Stimulated activated CD8-positive, alpha-beta memory T cell treated with anti-CD3 and anti-CD28 coated beads, Interleukin-12 subunit alpha, Interleukin-12 subunit beta, amount 100 ng/mL, for 24 hours (primary cell): ENCODE data around the gene FAM227B.
"Not testable (repeated sequence)": the region's sequence is repeated elsewhere in the genome, so short reads cannot be mapped to it uniquely, and the experiment has no call there.

Source experiments
- DNase-seq: peaks from one replicate; pipeline ENCODE4 v3.0.0-alpha.2; 2020; ENCODE audit errors: extremely low read depth

The FAM227B gene

GRCh38 chr15:49492830-49493229 lies 127.8 kb downstream of the FAM227B start:
- DNase-seq: no peak

- DNase-seq: no peak
Measured at GRCh38 chr15:49492151-49492550, 128.5 kb downstream of the FAM227B start.

DNA sequence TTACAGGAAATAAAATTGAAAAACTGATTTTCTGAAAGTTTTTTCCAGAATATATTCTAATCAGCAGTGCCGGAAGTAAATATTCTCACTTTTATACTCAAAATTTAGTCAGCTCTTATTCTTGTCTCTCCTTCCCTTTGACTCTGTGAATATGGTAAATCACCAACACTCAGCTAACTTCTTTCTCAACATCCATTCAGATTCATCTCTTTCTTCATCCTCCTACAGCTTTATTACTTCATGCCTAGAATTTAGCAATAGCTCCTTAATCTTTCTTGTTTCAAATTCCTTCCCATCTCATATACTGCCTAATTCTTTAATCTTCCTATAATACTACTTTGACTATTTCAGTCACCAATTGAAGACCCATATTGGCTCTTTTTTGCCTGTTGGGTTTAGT lies 129.7 kb downstream of the FAM227B start:
- DNase-seq: no peak

GRCh38 chr15:49485401-49485800 lies 135.2 kb downstream of the FAM227B start:
- DNase-seq: not testable (repeated sequence)

GRCh38 chr15:49478982-49479381 lies 141.6 kb downstream of the FAM227B start:
- DNase-seq: not testable (repeated sequence)

DNA sequence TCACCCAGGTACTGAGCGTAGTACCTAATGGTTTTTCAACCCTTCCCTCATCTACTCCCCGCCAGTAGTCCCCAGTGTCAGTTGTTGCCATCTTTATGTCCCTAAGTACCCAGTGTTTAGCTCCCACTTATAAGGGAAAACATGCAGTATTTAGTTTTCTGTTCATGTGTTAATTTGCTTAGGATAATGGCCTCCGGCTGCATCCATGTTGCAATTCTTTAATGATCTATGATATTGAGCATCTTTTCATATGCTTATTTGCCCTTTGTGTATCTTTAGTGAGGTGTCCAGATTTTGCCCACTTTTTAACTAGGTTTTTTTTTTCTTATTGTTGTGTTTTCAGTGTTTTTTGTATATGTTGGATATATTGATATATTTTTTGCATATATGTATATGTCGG lies 142.6 kb downstream of the FAM227B start:
- not testable (repeated sequence) for DNase-seq

DNA sequence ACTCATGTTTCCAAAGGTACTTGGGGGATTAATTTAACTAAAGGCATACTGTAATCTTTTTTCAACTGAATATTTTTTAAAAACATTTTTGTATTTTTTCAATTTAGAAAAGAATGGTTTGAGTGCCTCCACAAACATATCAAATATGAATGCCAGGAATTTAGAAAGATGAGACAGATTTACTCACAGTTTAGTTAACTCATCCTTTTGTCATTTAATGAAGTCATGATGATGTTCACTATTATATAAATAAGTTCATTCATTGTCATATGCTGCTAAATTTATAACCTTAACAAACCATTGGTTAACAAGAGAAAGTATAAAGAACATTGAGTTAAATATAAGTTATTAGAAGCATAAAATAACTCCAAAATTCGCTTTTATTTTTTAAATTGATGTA lies 147.6 kb downstream of the FAM227B start:
- DNase-seq: no peak

GRCh38 chr15:49472338-49472737 lies 148.3 kb downstream of the FAM227B start:
- DNase-seq: no peak

DNA sequence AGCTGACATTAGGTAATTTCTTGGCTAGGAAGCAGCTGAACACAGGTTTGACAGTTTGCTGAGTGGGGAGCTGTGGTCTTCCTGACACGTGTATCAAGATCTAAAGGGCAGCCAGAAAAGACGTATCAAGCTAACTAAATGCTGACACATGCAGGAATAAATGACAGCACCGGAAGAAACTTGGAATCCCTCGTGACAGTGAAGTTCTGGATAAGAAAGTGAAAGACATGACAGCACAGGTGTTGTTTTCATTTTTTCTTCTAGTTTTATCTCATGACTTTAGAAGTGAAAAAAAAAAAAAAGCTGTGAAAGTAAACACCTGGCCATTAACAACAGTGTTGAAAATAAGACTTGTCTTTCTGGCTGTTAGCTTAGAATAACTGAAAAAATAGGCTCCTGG lies 148.9 kb downstream of the FAM227B start:
- DNase-seq: no peak

- DNase-seq: not testable (repeated sequence)
Measured at GRCh38 chr15:49471248-49471647, 149.4 kb downstream of the FAM227B start.

DNA sequence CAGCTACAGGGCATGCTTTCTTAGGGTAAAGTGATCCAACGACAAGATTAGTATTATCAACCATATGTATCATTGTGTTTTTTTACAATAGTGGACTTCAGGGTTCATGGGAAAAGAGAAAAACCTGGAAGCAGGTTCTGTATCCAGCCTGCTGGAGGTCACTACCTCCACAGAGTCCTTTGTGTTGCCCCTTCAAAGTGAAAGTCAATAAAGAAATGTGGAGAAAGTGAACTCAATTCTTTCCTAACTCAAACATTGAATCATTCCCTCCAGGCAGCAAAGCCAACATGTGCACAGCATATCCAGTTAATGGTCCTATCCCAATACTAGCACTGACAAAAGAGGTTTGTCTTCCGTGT lies 152.2 kb downstream of the FAM227B start:
- DNase-seq: no peak

DNA sequence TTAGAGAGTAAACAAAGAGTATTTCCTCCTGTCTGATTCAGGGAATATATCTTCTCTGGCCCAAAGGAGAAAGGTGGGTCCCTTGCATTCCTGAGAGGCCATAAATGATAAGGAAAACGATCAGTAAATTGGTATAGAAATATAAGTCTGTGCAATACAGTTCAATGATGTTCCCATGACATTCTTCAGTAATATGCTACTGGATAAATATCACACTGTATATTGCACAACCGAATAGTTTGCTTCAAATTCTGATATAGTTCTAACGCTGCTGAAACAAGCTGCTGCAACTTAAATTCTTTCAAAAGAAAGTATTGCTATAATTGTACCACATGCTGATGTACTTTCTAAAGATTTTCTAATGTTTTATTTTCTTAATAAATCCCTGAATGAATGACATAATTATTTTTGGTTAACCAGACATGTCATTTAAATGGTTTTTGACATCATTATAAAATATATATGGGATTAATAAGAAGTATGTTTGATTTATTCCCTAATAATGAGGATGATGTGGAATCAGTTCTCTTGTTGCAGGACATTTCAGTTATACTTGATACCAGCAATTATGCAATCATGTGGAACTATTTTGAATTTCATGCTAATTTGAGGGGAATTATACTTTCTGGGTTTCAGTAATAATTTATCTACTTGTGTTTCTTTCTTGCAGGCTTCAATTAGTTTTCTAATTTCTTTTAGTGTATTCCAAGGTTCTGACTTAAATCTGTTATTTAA lies 152.7 kb downstream of the FAM227B start:
- no peak for DNase-seq

DNA sequence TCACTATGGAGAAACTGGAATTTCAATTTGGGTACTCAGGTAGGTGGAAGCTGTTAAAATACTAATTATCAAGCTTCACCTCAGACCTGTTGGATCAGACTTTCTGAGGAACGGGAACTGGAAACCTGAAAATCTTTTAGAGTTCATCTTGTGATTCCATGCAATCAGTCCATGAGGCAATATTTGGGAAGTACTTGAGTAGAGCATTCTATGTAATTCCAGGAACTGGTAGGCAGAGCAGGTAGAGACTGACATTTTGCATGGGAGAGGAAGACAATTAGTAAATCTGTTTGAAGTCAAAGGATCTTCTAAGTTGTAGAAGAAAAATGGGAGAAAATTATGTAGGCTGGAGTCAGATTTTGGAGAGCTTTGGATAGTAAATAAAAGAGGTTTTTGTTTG lies 154.5 kb downstream of the FAM227B start:
- DNase-seq: no peak

GRCh38 chr15:49464522-49464921 lies 156.1 kb downstream of the FAM227B start:
- DNase-seq: no peak

GRCh38 chr15:49462232-49462844 lies 158.3 kb downstream of the FAM227B start:
- no peak for DNase-seq

GRCh38 chr15:49460411-49460941 lies 160.1 kb downstream of the FAM227B start:
- DNase-seq: no peak

DNA sequence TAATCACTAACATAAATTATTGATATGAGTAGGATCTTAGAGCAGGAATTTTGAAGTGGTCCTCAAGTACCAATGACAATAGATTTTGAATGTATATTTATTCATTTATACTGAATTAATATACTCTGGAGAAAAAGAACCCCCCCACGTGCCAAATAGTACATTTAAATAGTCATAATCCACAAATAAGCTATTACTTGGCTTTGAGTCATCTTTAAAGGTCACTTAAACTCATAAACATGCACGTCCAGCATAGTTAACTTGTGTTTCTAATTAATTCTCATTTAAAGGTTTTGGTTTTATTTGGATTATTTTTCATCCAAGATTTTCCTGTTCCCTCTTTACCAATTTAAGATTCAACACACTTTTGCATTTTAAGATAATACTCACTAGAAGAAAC lies 162.5 kb downstream of the FAM227B start:
- no peak for DNase-seq

GRCh38 chr15:49456166-49456565 lies 164.5 kb downstream of the FAM227B start:
- DNase-seq: no peak

GRCh38 chr15:49452595-49452994 lies 168.0 kb downstream of the FAM227B start:
- DNase-seq: no peak

GRCh38 chr15:49441816-49442215 lies 178.8 kb downstream of the FAM227B start:
- DNase-seq: no peak

DNA sequence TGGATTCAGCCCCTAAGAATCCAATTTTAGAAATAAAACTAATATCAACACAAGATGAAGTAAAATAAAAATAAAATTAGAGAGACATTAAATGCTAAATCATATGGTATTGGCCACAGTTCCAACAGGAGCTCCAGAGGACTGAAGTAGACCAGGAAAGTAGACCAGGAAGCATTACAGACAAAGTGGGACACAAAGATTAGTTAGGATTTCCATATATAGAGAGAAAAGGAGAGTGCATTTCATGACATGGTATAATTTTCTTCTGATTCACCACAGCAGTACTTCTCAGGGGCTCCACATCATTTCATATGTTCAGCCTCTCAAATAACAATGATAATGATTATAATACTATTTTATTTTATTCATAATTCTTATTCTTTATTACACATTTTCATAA lies 179.3 kb downstream of the FAM227B start:
- no peak for DNase-seq

- DNase-seq: no peak
Measured at GRCh38 chr15:49439678-49440395, 180.8 kb downstream of the FAM227B start.
